ENCODE results near the gene MYO5A. TPM values are rescaled to one million over a fixed set of nuclear protein-coding genes. Genes with fewer than 3 reads are reported as not detected.
"Not testable (repeated sequence)": the region's sequence is repeated elsewhere in the genome, so short reads cannot be mapped to it uniquely, and the experiment has no call there.

MYO5A gene
- total and polyA plus RNA-seq, 2 donors: 9.1 to 29.5 TPM

GRCh38 chr15:52506549-52506948 is 22.1 kb downstream of the MYO5A start:
- Histone ChIP-seq H3K4me3 (ENCODE audit: low read depth, low read length) (no peak overlapping the region), H3K27ac (ENCODE audit: low read depth) (no peak overlapping the region), H3K4me1 (ENCODE audit: insufficient read depth) (peaks cover 2% of the 10 kb centered on the region), H3K36me3 (ENCODE audit: insufficient read depth) (no peaks in the 10 kb centered on the region)
- DNase-seq (ENCODE audit: extremely low spot score): no peak
- 67% methylated on average over 6 of the region's 6 CpGs for WGBS

DNA sequence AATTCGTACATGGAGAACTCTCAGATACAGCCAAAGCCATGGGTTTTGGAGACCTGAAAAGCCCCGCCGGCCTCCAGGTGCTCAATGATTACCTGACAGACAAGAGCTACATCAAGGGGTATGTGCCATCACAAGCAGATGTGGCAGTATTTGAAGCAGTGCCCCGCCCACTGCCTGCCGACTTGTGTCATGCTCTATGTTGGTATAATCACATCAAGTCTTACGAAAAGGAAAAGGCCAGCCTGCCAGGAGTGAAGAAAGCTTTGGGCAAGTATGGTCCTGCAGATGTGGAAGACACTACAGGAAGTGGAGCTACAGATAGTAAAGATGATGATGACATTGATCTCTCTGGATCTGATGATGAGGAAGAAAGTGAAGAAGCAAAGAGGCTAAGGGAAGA is 23.5 kb downstream of the MYO5A start:
- no peak for DNase-seq (ENCODE audit: extremely low spot score)
- H3K27ac ChIP-seq (ENCODE audit: low read depth): no peak overlapping the region
- no peaks in the 10 kb centered on the region for H3K36me3 ChIP-seq (ENCODE audit: insufficient read depth)
- 89% methylated on average over 6 of the region's 6 CpGs for WGBS
- no peaks in the 10 kb centered on the region for H3K4me1 ChIP-seq (ENCODE audit: insufficient read depth)
- H3K4me3 ChIP-seq (ENCODE audit: low read depth, low read length): no peak overlapping the region

DNA sequence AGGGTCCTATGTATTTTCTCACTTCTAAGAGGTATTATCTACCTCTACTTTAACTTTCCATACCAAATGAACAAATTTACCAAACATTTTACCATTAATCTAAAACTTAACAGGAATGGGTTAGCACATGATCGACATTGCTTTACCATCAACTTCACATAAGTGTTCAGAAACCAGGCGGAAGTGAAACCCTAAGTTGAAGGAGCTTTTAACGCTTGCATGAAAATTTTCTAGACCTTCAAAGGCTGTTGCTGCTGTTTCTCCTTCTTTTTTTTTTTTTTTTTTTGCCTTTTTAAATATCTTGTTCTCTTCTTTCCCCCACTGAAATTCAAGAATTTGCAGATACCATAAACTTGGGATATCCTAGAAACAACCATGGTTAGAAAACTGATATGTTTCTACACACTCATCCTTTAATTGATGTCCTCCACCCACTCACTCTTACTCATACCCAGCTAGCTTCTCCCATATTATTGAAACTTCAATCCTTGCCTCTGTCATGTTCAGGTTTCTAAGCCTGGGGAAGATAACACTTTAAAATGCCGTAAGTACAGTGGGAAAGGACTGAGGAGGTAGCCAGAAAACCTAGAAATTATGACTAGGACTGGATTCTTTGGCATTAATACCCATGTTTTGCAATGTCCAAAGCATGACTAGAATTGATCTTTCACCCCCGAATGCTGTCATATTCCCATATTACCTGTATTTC is 24.7 kb downstream of the MYO5A start:
- DNase-seq (ENCODE audit: extremely low spot score): no peak
- no peak overlapping the region for H3K4me3 ChIP-seq (ENCODE audit: low read depth, low read length)
- H3K36me3 ChIP-seq (ENCODE audit: insufficient read depth): no peaks in the 10 kb centered on the region
- 92% methylated on average over 5 of the region's 5 CpGs for WGBS
- H3K4me1 ChIP-seq (ENCODE audit: insufficient read depth): no peaks in the 10 kb centered on the region
- H3K27ac ChIP-seq (ENCODE audit: low read depth): no peak overlapping the region

GRCh38 chr15:52502608-52503007 is 26.1 kb downstream of the MYO5A start:
- Histone ChIP-seq H3K27ac (ENCODE audit: low read depth) (no peak overlapping the region), H3K36me3 (ENCODE audit: insufficient read depth) (no peaks in the 10 kb centered on the region), H3K4me3 (ENCODE audit: low read depth, low read length) (no peak overlapping the region), H3K4me1 (ENCODE audit: insufficient read depth) (no peaks in the 10 kb centered on the region)
- no peak for DNase-seq (ENCODE audit: extremely low spot score)
- 79% methylated on average over 1 of the region's 1 CpG for WGBS

DNA sequence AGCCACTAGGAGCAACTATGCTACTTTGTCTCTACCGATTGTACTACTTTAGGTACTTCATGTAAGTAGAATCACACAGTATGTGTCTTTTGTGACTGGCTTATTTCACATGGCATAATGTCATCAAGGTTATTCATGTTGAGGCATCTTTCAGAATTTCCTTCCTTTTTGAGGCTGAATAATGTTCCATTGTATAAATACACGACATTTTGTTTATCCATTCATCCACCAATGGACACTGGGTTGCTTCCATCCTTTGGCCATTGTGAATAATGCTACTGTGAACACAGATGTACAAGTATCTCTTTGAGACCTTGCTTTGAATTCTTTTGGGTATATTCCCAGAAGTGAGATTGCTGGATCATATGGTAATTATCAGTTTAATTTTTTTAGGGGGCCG is 29.2 kb downstream of the MYO5A start:
- H3K27ac ChIP-seq (ENCODE audit: low read depth): no peak overlapping the region
- H3K4me1 ChIP-seq (ENCODE audit: insufficient read depth): no peaks in the 10 kb centered on the region
- no peaks in the 10 kb centered on the region for H3K36me3 ChIP-seq (ENCODE audit: insufficient read depth)
- 89% methylated on average over 3 of the region's 3 CpGs for WGBS
- DNase-seq (ENCODE audit: extremely low spot score): no peak
- H3K4me3 ChIP-seq (ENCODE audit: low read depth, low read length): no peak overlapping the region

GRCh38 chr15:52498706-52499105 is 30.0 kb downstream of the MYO5A start:
- no peaks in the 10 kb centered on the region for H3K4me1 ChIP-seq (ENCODE audit: insufficient read depth)
- no peak overlapping the region for H3K27ac ChIP-seq (ENCODE audit: low read depth)
- DNase-seq (ENCODE audit: extremely low spot score): no peak
- H3K4me3 ChIP-seq (ENCODE audit: low read depth, low read length): no peak overlapping the region
- H3K36me3 ChIP-seq (ENCODE audit: insufficient read depth): no peaks in the 10 kb centered on the region

DNA sequence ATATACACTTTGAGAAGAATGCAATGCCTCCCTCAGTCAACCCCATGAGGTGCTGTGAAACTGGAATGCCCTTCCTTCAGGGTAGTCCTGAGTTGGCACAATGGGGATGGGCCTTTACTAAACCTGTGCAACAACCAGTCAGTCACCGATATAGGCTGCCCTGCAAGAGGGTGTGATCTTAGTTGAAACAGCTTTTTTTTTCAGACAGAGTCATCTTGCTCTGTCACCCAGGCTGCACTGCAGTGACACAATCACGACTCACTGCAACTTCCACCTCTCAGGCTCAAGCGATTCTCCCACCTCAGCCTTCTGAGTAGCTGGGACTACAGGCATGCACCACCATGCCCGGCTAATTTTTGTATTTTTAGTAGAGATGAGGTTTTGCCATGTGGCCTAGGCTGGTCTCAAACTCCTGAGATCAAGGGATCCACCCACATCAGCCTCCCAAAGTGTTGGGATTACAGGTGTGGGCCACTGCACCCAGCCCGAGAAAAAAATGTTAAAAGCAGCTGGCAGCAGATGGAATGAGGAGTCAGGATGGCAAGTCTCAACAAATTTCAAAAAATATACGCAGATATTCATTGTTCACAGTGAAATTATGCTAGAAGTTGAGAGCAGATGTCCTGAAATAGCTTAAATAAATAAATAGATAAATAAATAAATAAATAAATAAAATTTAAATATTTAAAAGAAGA is 31.8 kb downstream of the MYO5A start:
- WGBS: 90% methylated on average over 6 of the region's 6 CpGs
- Histone ChIP-seq H3K4me1 (ENCODE audit: insufficient read depth) (no peaks in the 10 kb centered on the region), H3K27ac (ENCODE audit: low read depth) (no peak overlapping the region)

DNA sequence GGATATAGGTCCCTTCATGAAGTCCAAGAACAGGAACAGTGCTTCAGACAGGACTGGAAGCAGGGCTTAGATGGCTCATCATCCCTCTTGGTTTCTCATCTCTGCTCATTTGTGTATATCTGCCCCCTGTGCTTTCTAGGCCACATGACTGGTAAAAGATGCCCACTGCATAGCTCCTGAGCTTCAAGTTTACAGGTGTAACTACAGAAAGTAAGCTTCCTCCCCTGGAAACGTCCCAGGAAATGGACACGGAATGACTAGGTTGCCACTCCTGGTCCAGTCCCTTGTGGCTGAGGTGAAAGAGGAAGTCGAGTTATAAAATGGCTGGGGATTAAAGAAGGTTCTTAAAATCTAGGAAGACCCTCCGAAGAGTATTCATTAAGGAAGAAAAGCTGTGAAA is 32.5 kb downstream of the MYO5A start:
- Histone ChIP-seq H3K27ac (ENCODE audit: low read depth) (no peak overlapping the region), H3K4me3 (ENCODE audit: low read depth, low read length) (no peak overlapping the region), H3K36me3 (ENCODE audit: insufficient read depth) (no peaks in the 10 kb centered on the region), H3K4me1 (ENCODE audit: insufficient read depth) (no peaks in the 10 kb centered on the region)
- WGBS: 63% methylated on average over 4 of the region's 4 CpGs
- no peak for DNase-seq (ENCODE audit: extremely low spot score)

More for the DNA sequence above, 31.8 kb downstream of the MYO5A start:
- DNase-seq (ENCODE audit: extremely low spot score): no peak
- Histone ChIP-seq H3K36me3 (ENCODE audit: insufficient read depth) (no peaks in the 10 kb centered on the region), H3K4me3 (ENCODE audit: low read depth, low read length) (no peak overlapping the region)

DNA sequence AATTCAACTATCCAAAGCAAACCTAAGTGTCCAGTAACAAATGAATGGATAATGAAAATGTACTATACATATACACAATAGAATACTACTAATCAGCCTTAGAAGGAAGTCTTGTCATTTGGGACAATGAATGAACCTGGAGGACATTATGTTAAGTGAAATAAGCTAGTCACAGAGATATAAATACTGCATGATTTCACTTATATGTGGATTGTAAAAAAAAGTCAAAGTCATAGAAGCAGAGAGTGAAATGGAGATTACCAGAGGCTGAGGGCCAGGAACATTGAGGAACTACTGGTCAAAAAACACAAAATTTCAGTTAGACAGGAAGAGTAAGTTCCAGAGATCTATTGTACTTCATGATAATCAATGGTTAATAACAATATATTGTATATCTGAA is 33.6 kb downstream of the MYO5A start:
- H3K36me3 ChIP-seq (ENCODE audit: insufficient read depth): no peaks in the 10 kb centered on the region
- DNase-seq (ENCODE audit: extremely low spot score): no peak
- H3K4me1 ChIP-seq (ENCODE audit: insufficient read depth): no peaks in the 10 kb centered on the region
- H3K27ac ChIP-seq (ENCODE audit: low read depth): no peak overlapping the region
- no peak overlapping the region for H3K4me3 ChIP-seq (ENCODE audit: low read depth, low read length)

DNA sequence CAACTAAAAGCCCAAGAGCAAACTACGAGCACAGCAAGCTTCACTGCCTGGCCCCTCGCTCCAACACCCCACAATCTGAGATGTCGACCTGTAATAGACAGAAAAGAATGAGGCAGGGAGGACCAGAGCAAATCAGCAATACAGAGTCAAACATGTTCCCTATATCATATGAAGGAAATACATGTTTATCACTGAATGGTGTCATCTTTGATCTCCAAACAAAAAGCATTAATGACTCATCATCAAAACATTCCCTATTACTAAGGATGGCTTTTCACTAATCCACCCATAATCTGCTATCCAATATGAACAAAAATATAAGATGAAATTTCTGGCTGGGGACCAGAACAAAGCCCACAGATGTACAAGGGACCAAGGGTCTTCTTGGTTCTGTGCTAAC is 34.7 kb downstream of the MYO5A start:
- Histone ChIP-seq H3K4me1 (ENCODE audit: insufficient read depth) (no peaks in the 10 kb centered on the region), H3K4me3 (ENCODE audit: low read depth, low read length) (no peak overlapping the region), H3K27ac (ENCODE audit: low read depth) (no peak overlapping the region), H3K36me3 (ENCODE audit: insufficient read depth) (no peaks in the 10 kb centered on the region)
- no peak for DNase-seq (ENCODE audit: extremely low spot score)
- WGBS: 91% methylated on average over 3 of the region's 3 CpGs

- Histone ChIP-seq H3K4me3 (ENCODE audit: low read depth, low read length) (no peak overlapping the region), H3K27ac (ENCODE audit: low read depth) (no peak overlapping the region), H3K4me1 (ENCODE audit: insufficient read depth) (no peaks in the 10 kb centered on the region), H3K36me3 (ENCODE audit: insufficient read depth) (no peaks in the 10 kb centered on the region)
- 69% methylated on average over 4 of the region's 4 CpGs for WGBS
- DNase-seq (ENCODE audit: extremely low spot score): no peak
Observed at GRCh38 chr15:52492132-52492531, 36.5 kb downstream of the MYO5A start.

DNA sequence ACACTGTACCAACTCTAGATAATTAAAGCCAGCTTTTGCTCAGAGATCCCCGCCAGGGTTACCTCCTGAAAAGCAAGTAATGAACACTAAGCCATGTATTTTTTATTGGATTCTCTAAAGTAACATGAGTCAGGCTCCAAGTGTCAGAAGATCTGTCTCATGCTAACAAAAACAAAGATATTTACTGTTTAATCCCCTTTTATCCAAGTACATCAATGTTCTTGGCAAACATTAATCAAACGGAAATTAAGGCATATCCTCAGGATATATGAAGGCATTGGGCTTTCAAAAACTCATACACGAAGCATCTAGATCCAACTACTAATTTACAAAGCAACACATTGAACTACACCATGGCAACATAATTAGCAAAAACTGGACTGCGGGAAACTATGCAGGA is 37.2 kb downstream of the MYO5A start:
- no peak for DNase-seq (ENCODE audit: extremely low spot score)
- no peaks in the 10 kb centered on the region for H3K36me3 ChIP-seq (ENCODE audit: insufficient read depth)
- no peak overlapping the region for H3K4me3 ChIP-seq (ENCODE audit: low read depth, low read length)
- 52% methylated on average over 4 of the region's 4 CpGs for WGBS
- no peaks in the 10 kb centered on the region for H3K4me1 ChIP-seq (ENCODE audit: insufficient read depth)
- no peak overlapping the region for H3K27ac ChIP-seq (ENCODE audit: low read depth)

GRCh38 chr15:52489430-52489829 is 39.2 kb downstream of the MYO5A start:
- WGBS: 78% methylated on average over 4 of the region's 4 CpGs
- H3K4me3 ChIP-seq (ENCODE audit: low read depth, low read length); H3K4me1 ChIP-seq (ENCODE audit: insufficient read depth); H3K27ac ChIP-seq (ENCODE audit: low read depth); DNase-seq (ENCODE audit: extremely low spot score); H3K36me3 ChIP-seq (ENCODE audit: insufficient read depth): not testable (repeated sequence)

DNA sequence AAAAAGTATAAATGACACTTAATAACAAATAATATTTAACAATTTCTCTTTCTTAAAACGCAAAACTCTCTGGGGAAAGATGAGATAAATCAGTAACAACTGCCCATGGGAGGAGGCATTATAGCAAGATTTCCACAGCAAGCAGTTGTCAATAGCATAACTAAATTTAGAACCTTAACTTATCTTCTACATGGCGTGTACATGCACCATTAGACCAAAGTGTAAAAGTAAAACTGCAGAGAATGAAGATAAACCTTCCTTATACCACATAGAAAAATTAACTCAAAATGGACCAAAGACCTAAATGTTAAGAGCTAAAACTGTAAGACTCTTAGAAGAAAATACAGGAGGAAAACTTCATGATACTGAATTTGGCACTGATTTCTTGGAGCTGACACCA is 39.9 kb downstream of the MYO5A start:
- 59% methylated on average over 2 of the region's 2 CpGs for WGBS
- DNase-seq (ENCODE audit: extremely low spot score): no peak
- Histone ChIP-seq H3K36me3 (ENCODE audit: insufficient read depth) (no peaks in the 10 kb centered on the region), H3K27ac (ENCODE audit: low read depth) (no peak overlapping the region), H3K4me3 (ENCODE audit: low read depth, low read length) (no peak overlapping the region), H3K4me1 (ENCODE audit: insufficient read depth) (no peaks in the 10 kb centered on the region)

Measured in urinary bladder (tissue), 4 donors.